Measurements from ENCODE around the gene DOC2A.

DNA sequence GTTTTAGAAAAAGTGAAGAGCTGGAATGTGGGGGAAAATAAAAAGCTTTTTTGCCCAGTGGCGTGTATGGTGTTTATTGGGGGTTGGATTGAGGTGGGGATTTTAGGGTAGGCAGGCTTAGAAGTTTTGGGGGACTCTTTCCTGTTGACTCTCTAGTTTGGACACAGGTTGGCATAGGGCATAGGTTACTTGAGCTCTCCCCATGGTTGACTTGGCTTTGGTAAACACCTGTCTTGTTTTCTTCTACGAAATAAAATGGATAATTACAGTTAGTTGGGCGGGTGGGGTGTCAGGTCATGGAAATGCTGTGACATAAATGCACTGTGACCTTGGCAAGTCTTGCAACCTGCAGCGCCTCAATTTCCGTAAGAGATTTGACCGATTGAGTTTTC is 37.8 kb downstream of the DOC2A start:
- TF ChIP-seq, protein P1, sequence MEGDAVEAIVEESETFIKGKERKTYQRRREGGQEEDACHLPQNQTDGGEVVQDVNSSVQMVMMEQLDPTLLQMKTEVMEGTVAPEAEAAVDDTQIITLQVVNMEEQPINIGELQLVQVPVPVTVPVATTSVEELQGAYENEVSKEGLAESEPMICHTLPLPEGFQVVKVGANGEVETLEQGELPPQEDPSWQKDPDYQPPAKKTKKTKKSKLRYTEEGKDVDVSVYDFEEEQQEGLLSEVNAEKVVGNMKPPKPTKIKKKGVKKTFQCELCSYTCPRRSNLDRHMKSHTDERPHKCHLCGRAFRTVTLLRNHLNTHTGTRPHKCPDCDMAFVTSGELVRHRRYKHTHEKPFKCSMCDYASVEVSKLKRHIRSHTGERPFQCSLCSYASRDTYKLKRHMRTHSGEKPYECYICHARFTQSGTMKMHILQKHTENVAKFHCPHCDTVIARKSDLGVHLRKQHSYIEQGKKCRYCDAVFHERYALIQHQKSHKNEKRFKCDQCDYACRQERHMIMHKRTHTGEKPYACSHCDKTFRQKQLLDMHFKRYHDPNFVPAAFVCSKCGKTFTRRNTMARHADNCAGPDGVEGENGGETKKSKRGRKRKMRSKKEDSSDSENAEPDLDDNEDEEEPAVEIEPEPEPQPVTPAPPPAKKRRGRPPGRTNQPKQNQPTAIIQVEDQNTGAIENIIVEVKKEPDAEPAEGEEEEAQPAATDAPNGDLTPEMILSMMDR (IDR thresholded peaks at IDR 0.05): no peak
- no peak for TF ChIP-seq POLR2AphosphoS5 (IDR thresholded peaks at IDR 0.05; ENCODE audit: low read depth, low read length)
